Keratinocyte (primary cell): ENCODE data around the gene CEACAM5. TPM values are rescaled to one million over a fixed set of nuclear protein-coding genes. Genes with fewer than 3 reads are reported as not detected.

Experiments
- DNase-seq: peaks from one replicate; pipeline ENCODE4 v3.0.0-alpha.2; 2011; ENCODE audit warnings: low read depth, missing footprints, low spot score
- FAIRE-seq: peaks from 2 replicates; lab custom pipeline; 2011; peaks lifted over from hg19 to GRCh38; lab: Jason Lieb, UNC
- H2AFZ ChIP-seq: 2 replicates; pipeline ENCODE4 v1.6.0; 2012; ENCODE audit warnings: low read length, control low read depth, inconsistent platforms; ENCODE audit not compliant: control insufficient read depth
- H3K27ac ChIP-seq: 2 replicates; pipeline ENCODE4 v1.5.1; 2011; ENCODE audit warnings: low read length; ENCODE audit not compliant: control insufficient read depth, insufficient read depth
- H3K27me3 ChIP-seq: 3 replicates; pipeline ENCODE4 v1.6.0; 2011; ENCODE audit warnings: low read length; ENCODE audit not compliant: control insufficient read depth, insufficient read depth; ENCODE audit errors: extremely low read depth
- H3K36me3 ChIP-seq, 2 experiments: 2 replicates in 1 of 2; 3 replicates in 1 of 2; pipeline ENCODE4 v1.5.1; 2011; ENCODE audit warnings: low read length in 2 of 2, mild to moderate bottlenecking in 1 of 2; ENCODE audit not compliant: control insufficient read depth in 2 of 2, insufficient read depth in 2 of 2; ENCODE audit errors: extremely low read depth in 1 of 2
- H3K4me1 ChIP-seq: 3 replicates; pipeline ENCODE4 v1.5.1; 2011; ENCODE audit warnings: low read length; ENCODE audit not compliant: control insufficient read depth, insufficient read depth; ENCODE audit errors: extremely low read depth
- H3K4me2 ChIP-seq: 3 replicates; pipeline ENCODE4 v1.6.0; 2011; ENCODE audit warnings: low read depth, low read length; ENCODE audit not compliant: control insufficient read depth, insufficient read depth; ENCODE audit errors: extremely low read depth
- H3K4me3 ChIP-seq, 3 experiments: fragments of 200-600 bp in 1 of 3; sonication (generic) in 1 of 3; 2 replicates in 2 of 3; 3 replicates in 1 of 3; pipeline ENCODE4 v1.5.1; 2011 to 2016; ENCODE audit warnings: low read length in 3 of 3, mild to moderate bottlenecking in 3 of 3, control low read depth in 2 of 3, inconsistent platforms in 1 of 3, low read depth in 1 of 3, mixed read lengths in 1 of 3, mixed run types in 1 of 3, moderate library complexity in 1 of 3; ENCODE audit not compliant: control insufficient read depth in 2 of 3, insufficient read depth in 2 of 3; ENCODE audit errors: extremely low read depth in 1 of 3
- H3K79me2 ChIP-seq: 2 replicates; pipeline ENCODE4 v1.6.0; 2012; ENCODE audit warnings: low read length; ENCODE audit not compliant: control insufficient read depth, insufficient read depth
- H3K9ac ChIP-seq: 3 replicates; pipeline ENCODE4 v1.6.0; 2011; ENCODE audit warnings: low read length; ENCODE audit not compliant: control insufficient read depth, insufficient read depth; ENCODE audit errors: extremely low read depth
- H3K9me1 ChIP-seq: 3 replicates; pipeline ENCODE4 v1.6.0; 2011; ENCODE audit warnings: low read length; ENCODE audit not compliant: control insufficient read depth, insufficient read depth; ENCODE audit errors: extremely low read depth
- H3K9me3 ChIP-seq: 2 replicates; pipeline ENCODE4 v1.5.1; 2012; ENCODE audit warnings: low read depth, low read length; ENCODE audit not compliant: control insufficient read depth
- H4K20me1 ChIP-seq: 3 replicates; pipeline ENCODE4 v1.6.0; 2011; ENCODE audit warnings: low read length; ENCODE audit not compliant: control insufficient read depth, insufficient read depth; ENCODE audit errors: extremely low read depth
- EZH2 ChIP-seq: IDR thresholded peaks from one replicate; pipeline ENCODE4 v1.6.1; 2012; ENCODE audit warnings: inconsistent platforms, mild to moderate bottlenecking, low read length, moderate library complexity
- dilution Hi-C: fragments of 300-500 bp; cut with MboI; formaldehyde crosslinking; loops from one replicate; pipeline ENCODE4 v1.7.0; 2020; ENCODE audit warnings: low sequenced_read_pairs; ENCODE audit not compliant: extremely low pct_ligation_motif_present
- polyA plus RNA-seq, 5 experiments: library from polyadenylated mRNA; depleted of rRNA in 3 of 5; stranded (reverse) in 3 of 5; stranded (forward) in 1 of 5; unstranded in 1 of 5; fragments of >200 nt; gene quantifications; 1 replicate in 1 of 5; 2 replicates in 3 of 5; 3 replicates in 1 of 5; pipeline versions ENCODE4 v1.2.1 to v1.2.3, GENCODE V29; 2011 to 2012; ENCODE audit warnings: missing spikeins in 2 of 5, low read depth in 1 of 5, low replicate concordance in 1 of 5
- TF ChIP-seq, protein P1 (sequence below), 3 experiments: IDR thresholded peaks in 1 of 3; conservative IDR thresholded peaks in 1 of 3; optimal IDR thresholded peaks in 1 of 3; 2 replicates in 2 of 3; 3 replicates in 1 of 3; pipeline versions ENCODE3 to v1.5.1; 2011; ENCODE audit warnings: low read length in 3 of 3, mild to moderate bottlenecking in 3 of 3, moderate library complexity in 2 of 3, control low read depth in 1 of 3, inconsistent platforms in 1 of 3; ENCODE audit not compliant: insufficient read depth in 2 of 3; ENCODE audit errors: extremely low read depth in 1 of 3

CEACAM5 gene
- polyA plus RNA-seq, 1 donor (not counting 4 experiments of a cell fraction or from before 2014, with no cell fraction given): not detected

GRCh38 chr19:41671486-41671885 lies 36.9 kb upstream of the CEACAM5 start:
- Histone ChIP-seq H3K4me1 (no peaks in the 10 kb centered on the region), H3K36me3 (no peaks in the 10 kb centered on the region), H3K4me3 (no peak overlapping the region), H4K20me1 (no peaks in the 10 kb centered on the region), H3K79me2 (no peaks in the 10 kb centered on the region), H3K4me2 (no peak overlapping the region), H3K9ac (no peak overlapping the region), H3K27ac (no peak overlapping the region), H3K9me1 (no peaks in the 10 kb centered on the region), H3K27me3 (no peaks in the 10 kb centered on the region), H2AFZ (no peak overlapping the region), H3K9me3 (no peaks in the 10 kb centered on the region)
- DNase-seq (no peak), FAIRE-seq (no peak)
- no peak for TF ChIP-seq EZH2
- TF ChIP-seq, protein P1, sequence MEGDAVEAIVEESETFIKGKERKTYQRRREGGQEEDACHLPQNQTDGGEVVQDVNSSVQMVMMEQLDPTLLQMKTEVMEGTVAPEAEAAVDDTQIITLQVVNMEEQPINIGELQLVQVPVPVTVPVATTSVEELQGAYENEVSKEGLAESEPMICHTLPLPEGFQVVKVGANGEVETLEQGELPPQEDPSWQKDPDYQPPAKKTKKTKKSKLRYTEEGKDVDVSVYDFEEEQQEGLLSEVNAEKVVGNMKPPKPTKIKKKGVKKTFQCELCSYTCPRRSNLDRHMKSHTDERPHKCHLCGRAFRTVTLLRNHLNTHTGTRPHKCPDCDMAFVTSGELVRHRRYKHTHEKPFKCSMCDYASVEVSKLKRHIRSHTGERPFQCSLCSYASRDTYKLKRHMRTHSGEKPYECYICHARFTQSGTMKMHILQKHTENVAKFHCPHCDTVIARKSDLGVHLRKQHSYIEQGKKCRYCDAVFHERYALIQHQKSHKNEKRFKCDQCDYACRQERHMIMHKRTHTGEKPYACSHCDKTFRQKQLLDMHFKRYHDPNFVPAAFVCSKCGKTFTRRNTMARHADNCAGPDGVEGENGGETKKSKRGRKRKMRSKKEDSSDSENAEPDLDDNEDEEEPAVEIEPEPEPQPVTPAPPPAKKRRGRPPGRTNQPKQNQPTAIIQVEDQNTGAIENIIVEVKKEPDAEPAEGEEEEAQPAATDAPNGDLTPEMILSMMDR (optimal IDR thresholded peaks at IDR 0.05 in 1 of 3, IDR thresholded peaks at IDR 0.05 in 1 of 3, conservative IDR thresholded peaks at IDR 0.05 in 1 of 3; ENCODE audit: extremely low read depth in 1 of 3, insufficient read depth in 2 of 3, low read length in 3 of 3): no peak
- dilution Hi-C loops: no loop called here

DNA sequence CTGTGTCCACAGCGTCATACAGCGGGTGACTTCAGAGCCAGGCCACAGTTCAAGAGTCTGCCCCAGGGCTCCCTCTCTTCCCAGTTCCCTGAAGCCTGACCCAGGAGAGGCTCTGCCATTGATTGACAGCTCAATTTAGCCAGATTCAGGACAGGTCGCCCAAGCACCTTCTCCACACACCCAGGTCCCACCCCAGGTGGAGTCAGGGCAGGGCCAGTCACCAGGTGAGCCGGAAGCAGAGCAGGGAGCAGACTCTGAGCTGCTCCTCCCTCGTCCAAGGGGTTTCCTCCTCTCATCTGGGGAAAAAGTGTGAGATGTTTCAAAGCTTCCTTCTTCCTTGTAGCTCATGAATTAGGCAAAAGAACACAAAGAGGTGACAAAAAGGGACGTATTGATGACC lies 26.0 kb upstream of the CEACAM5 start:
- H3K4me1 ChIP-seq: no peaks in the 10 kb centered on the region
- dilution Hi-C loops: no loop called here
- H3K9me3 ChIP-seq: no peaks in the 10 kb centered on the region
- H3K79me2 ChIP-seq: no peaks in the 10 kb centered on the region
- DNase-seq: no peak
- H3K27me3 ChIP-seq: no peaks in the 10 kb centered on the region
- H3K9ac ChIP-seq: no peak overlapping the region
- H3K27ac ChIP-seq: no peak overlapping the region
- FAIRE-seq: no peak
- H3K4me2 ChIP-seq: no peak overlapping the region
- no peak overlapping the region for H3K4me3 ChIP-seq
- H2AFZ ChIP-seq: no peak overlapping the region
- no peaks in the 10 kb centered on the region for H3K9me1 ChIP-seq
- H4K20me1 ChIP-seq: no peaks in the 10 kb centered on the region
- H3K36me3 ChIP-seq: no peaks in the 10 kb centered on the region
- no peak for TF ChIP-seq EZH2
- TF ChIP-seq, protein P1 (optimal IDR thresholded peaks at IDR 0.05 in 1 of 3, IDR thresholded peaks at IDR 0.05 in 1 of 3, conservative IDR thresholded peaks at IDR 0.05 in 1 of 3; ENCODE audit: extremely low read depth in 1 of 3, insufficient read depth in 2 of 3, low read length in 3 of 3): no peak
